HG03521 (cell line): ENCODE results near the gene REEP5.
"Not testable (repeated sequence)": the region's sequence is repeated elsewhere in the genome, so short reads cannot be mapped to it uniquely, and the experiment has no call there.

ENCODE experiments used
- ATAC-seq: cut with Tn5 transposase; IDR thresholded peaks from one replicate; pipeline ENCODE4 v1.9.1; 2021; ENCODE audit warnings: mild to moderate bottlenecking, moderate library complexity; ENCODE audit not compliant: unreplicated experiment

REEP5 gene

DNA sequence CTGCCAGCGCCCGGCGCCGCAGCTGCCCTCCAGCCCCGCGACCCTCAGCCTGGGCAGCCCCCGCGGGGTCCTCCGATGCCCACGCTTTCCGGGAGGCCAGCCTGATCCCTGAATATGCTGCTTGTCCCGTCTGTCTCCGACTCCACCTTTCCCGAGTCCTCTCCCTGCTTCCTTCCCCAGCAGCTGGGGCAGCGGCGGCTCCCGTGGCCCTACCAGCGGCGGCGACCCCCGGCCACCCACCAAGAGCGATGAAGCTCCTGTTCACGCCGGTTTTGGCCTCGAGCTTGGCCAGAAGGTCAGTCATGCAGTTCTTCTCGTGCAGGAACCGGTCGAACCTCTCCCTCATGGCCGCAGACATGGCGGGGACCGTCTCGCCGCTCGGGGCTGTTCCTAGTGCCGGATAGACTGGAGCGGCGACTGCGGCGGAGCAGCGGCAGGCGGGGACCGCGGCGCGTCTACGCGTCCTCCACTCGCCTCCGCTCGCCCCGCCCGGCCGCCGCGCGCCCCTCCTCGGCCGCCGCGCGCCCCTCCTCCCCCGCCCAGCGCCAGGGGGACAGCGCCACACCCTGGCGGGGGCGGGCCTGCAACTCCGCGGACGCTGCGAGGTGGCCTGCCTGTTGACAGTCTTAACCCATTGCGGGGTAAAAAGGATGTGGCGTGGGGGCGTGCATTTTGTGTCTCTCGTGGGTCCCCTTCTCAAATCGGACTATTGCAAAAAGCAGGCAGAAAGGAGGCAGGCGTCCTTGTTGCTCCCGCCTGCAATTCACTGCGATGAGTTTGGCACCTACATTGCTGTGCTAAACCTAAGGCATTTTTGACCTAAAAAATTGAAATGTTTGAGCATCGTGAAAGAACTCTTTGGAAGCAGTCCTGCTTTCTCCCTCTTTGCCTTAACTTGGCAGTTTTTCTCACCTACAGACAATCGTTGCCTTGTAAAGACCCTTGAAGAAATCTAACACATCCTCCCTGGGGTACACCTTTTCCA is at the start of gene REEP5:
REEP5 (minus strand) TSS at position 395 of the 985 bp plus-strand sequence; CDS start at position 358, 37 bp downstream.
- ATAC-seq, result peak; percentile 68

DNA sequence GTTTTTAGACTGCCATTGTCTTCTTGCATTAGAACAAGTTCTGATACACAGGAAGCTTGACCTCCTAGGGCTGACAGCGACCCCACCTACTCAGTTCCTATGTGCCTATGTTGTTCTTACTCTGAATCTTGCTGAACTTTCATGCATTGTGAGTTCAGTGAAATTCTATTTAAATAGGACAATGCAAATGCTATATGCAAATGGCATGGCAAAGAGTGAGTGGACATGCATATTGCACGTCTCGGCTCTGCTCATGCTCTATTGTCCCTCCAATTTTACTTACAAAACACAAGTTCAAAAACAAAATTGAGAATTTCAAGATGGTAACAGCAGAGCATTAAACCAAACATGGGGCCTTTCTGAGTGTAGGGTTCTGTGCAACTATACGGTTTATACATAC is 49.2 kb upstream of the REEP5 start:
- ATAC-seq, result no peak

DNA sequence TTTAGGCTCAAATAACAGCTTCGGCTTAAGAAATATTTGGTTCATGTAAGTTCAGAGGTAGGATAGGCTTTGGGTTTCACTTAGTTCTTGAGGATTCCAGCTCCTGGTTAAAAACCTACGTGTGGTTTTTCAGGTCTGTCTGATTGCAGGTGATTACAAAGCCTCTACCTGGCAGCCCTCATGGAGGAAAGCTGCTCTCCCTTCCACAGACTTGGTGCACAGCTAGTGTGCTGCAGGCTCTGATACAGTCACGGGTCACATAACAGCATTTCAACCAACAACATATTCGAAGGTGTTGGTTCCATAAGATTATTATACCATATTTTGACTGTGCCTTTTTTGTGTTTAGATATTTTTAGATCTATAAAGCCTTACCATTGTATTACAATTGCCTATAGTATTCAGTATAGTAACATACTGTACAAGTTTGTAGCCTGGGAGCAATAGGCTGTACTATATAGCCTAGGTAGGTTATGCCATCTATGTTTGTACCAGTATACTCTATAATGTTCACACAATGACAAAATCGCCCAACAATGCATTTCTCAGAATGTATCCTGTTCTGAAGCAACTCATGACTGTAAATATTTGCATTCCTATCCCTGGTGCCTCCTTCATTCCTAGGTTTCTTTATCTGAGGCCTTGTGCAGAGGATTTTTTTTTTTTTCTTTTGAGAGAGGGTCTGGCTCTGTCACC is 46.5 kb upstream of the REEP5 start:
- ATAC-seq, result no peak

DNA sequence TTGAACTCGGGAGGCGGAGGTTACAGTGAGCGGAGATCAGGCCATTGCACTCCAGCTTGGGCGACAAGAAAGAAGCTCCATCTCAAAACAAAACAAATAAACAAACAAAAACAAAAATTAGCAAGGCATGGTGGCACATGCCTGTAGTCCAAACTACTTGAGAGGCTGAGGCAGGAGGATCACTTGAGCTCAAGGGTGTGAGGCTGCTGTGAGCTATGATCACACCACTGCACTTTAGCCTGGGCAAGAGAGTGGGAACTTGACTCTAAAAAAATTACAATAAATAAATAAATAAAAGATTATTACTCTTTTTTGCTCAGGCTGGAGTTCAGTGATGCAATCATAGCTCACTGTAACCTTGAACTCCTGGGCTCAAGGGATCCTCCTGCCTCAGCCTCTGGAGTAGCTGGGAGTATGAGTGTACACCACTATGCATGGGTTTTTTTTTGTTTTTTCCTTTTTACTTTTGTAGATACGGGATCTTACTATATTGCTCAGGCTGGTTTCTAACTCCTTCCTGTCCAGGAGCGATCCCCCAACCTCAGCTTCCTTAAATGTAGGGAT is 45.6 kb upstream of the REEP5 start:
- no peak for ATAC-seq

GRCh38 chr5:112965733-112966306 is 43.8 kb upstream of the REEP5 start:
- no peak for ATAC-seq

DNA sequence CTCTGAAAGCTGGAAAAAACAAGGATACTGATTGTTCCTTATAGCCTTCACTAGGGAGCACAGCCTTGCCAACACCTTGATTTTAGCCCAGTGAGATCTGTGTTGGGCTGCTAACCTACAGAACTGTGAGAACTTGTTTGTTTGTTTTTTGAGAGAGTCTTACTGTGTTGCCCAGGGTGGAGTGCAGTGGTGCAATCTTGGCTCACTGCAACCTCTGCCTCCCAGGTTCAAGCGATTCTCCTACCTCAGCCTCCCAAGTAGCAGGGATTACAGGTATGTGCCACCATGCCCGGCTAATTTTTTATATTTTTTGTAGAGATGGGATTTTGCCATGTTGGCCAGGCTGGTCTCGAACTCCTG is 41.3 kb upstream of the REEP5 start:
- not testable (repeated sequence) for ATAC-seq

- ATAC-seq, result no peak
Measured at GRCh38 chr5:112960863-112961504, 39.0 kb upstream of the REEP5 start.

DNA sequence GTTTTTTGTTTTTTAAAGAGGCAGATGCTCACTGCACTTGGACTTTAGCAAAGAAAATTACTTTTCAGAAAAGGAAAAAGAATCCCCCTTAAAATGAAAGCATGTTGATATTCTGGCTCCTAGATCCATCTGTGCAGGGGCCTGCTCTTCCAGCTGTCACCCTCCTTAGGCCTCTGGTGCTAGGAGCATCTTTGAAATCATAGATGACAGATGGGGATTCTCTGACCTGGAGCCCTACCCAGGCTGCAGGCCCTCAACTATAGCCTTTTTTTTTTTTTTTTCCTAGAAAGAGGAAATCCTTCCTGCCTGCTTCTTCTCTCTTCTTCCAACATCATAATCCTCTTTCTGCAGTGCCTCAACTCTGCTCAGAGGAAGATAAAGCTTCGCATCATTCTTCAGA is 38.3 kb upstream of the REEP5 start:
- no peak for ATAC-seq

DNA sequence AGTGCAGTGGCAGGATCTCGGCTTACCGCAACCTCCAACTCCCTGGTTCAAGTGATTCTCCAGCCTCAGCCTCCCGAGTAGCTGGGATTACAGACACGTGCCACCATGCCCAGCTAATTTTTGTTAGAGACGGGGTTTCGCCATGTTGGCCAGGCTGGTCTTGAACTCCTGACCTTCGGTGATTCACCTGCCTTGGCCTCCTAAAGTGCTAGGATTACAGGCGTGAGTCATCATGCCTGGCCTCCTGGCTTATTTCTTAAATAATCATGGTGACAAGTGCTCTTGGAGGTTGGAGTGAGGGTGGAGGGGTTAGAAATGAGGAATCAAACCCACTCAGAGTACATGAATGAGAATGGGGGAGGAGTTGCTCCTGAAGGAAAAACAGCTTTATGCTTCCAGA is 37.8 kb upstream of the REEP5 start:
- not testable (repeated sequence) for ATAC-seq

- peak; percentile 75 for ATAC-seq
Measured at GRCh38 chr5:112958093-112959088, 36.4 kb upstream of the REEP5 start.

DNA sequence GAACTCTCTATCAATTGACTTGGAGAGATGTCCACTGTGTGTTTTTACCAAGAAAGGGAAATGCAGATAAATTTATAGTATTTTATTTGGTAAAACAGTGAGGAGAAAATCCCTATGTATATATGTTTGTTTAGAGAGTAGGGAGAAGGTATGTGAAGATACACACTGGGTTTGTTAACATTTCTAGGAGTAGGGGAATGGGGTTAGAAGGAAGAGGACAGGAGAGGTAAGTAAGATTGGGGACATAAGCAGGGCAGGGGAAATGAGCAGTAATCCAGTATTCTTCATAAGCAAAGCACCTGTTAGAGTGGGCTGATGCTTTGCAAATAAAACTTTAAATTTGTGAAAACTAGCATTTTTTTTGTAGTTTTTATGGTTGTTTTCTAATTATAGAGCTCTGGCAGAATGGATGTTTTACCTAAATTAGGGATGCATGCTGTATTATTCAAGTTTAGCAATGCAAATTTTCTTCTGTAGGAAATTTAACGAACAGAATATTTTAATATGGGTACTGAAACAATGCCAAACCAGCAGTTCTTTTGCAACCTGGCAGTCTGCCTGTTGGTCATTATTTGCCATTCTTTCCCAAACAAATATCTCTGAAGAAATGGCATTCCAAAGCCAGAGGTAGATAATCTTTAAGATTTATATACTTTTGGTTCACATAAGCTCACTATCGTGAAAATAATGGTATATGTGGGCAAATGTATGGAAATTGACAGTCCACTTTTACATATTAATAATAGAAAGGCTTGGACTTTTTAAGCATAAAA is 35.2 kb upstream of the REEP5 start:
- no peak for ATAC-seq

- ATAC-seq, result no peak
Measured at GRCh38 chr5:112956606-112957005, 34.6 kb upstream of the REEP5 start.

- ATAC-seq, result peak; percentile 78
Measured at GRCh38 chr5:112951124-112951702, 29.2 kb upstream of the REEP5 start.

DNA sequence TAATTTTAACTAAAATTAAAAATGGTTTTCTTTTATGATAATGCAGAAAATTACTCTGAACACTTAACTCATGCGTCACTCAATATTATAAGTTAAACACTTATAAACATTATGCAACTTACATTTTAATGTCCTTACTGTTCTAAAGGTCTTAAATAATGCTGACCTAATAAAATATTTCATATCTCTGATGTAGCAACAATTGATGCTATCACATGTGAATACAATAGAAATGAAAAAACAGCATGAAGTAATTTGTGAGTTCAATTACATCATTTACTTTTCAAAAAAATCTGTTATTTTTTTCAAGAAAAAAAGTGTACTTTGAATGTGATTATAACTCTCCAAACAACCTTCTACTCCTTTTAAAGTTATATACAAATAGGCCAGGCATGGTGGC is 26.4 kb upstream of the REEP5 start:
- ATAC-seq, result no peak

- ATAC-seq, result no peak
Measured at GRCh38 chr5:112940670-112941069, 18.6 kb upstream of the REEP5 start.

- ATAC-seq, result no peak
Measured at GRCh38 chr5:112938286-112938685, 16.3 kb upstream of the REEP5 start.

DNA sequence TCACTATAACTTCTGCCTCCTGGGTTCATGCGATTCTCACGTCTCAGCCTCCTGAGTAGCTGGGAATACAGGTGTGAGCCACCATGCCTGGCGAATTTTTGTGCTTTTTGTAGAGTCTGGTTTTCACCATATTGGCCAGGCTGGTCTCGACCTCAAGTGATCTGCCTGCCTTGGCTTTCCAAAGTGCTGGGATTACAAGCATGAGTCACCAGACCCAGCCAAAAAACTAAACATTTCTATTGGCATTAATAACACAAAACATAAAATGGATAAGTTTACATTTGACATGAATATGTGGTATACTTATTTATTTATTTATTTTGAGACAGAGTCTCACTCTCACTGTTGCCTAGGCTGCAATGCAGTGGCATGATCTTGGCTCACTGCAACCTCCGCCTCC is 13.6 kb upstream of the REEP5 start:
- no peak for ATAC-seq

- no peak for ATAC-seq
Measured at GRCh38 chr5:112934366-112934663, 12.3 kb upstream of the REEP5 start.
